RWPE1 (cell line): Measurements from ENCODE around the gene GNLY.

Experiments used
- CTCF ChIA-PET: fragments of 350-600 bp; sonication (Branson Sonifier 250); formaldehyde crosslinking; extraction: SDS; loops from one replicate; lab custom pipeline; 2021; lab: Yijun Ruan, JAX
- POLR2A ChIA-PET: fragments of 400-600 bp; formaldehyde crosslinking; extraction: SDS; loops from one replicate; lab custom pipeline; 2020; ENCODE audit warnings: antibody characterized with exemption; ENCODE audit not compliant: low non-redundant PET; lab: Yijun Ruan, JAX
- DNase-seq: peaks from one replicate; pipeline ENCODE4 v3.0.0; 2012; ENCODE audit warnings: low spot score
- H3K27ac ChIP-seq: fragments of 450-650 bp; 2 replicates; pipeline ENCODE4 v1.5.1; 2017
- CTCF ChIP-seq: fragments of 450-650 bp; conservative IDR thresholded peaks from 2 replicates; pipeline ENCODE4 v1.5.1; 2017; ENCODE audit warnings: low read depth, mild to moderate bottlenecking

GNLY gene

GRCh38 chr2:85704038-85704437, 9.9 kb downstream of the GNLY start:
- POLR2A ChIA-PET = no interaction called here
- H3K27ac ChIP-seq = no peak overlapping the region
- DNase-seq = no peak
- CTCF ChIA-PET = interaction anchor here (2.7 kb wide), 1 partner anchor 67 kb away, joined by 7 read pairs; no protein-coding TSS in a partner anchor
- no peak for TF ChIP-seq CTCF

GRCh38 chr2:85704800-85705679, 10.9 kb downstream of the GNLY start:
- POLR2A ChIA-PET = no interaction called here
- DNase-seq = no peak
- CTCF ChIA-PET = interaction anchor here (0.6 to 2.7 kb wide), 3 partner anchors 24 to 68 kb away, joined by 3 to 7 read pairs (median 4); no protein-coding TSS in a partner anchor
- H3K27ac ChIP-seq = peak overlapping the region; percentile 75
- no peak for TF ChIP-seq CTCF

GRCh38 chr2:85705680-85706039, 11.5 kb downstream of the GNLY start:
- no peak for TF ChIP-seq CTCF
- ChIA-PET CTCF (interaction anchor here (0.6 to 2.7 kb wide), 3 partner anchors 23 to 408 kb away, joined by 3 to 7 read pairs (median 3); no protein-coding TSS in a partner anchor), POLR2A (no interaction called here)
- peak overlapping the region; percentile 75 for H3K27ac ChIP-seq
- DNase-seq = peak; percentile 86

GRCh38 chr2:85706063-85706462, 11.9 kb downstream of the GNLY start:
- DNase-seq = no peak
- peak overlapping the region; percentile 75 for H3K27ac ChIP-seq
- ChIA-PET POLR2A (no interaction called here), CTCF (interaction anchor here (0.6 to 2.7 kb wide), 4 partner anchors 23 to 408 kb away, joined by 3 to 7 read pairs (median 4); no protein-coding TSS in a partner anchor)
- no peak for TF ChIP-seq CTCF

GRCh38 chr2:85706599-85707296, 12.6 kb downstream of the GNLY start:
- no peak for DNase-seq
- CTCF ChIA-PET = interaction anchor here (0.6 to 2.7 kb wide), 21 partner anchors 11 to 480 kb away, joined by 3 to 9 read pairs (median 4); no protein-coding TSS in a partner anchor
- no peak for TF ChIP-seq CTCF
- H3K27ac ChIP-seq = peak overlapping the region; percentile 75
- POLR2A ChIA-PET = no interaction called here

- ChIA-PET CTCF (interaction anchor here (0.5 to 2.0 kb wide), 21 partner anchors 8 to 481 kb away, joined by 3 to 9 read pairs (median 4); no protein-coding TSS in a partner anchor), POLR2A (no interaction called here)
- H3K27ac ChIP-seq = no peak overlapping the region
- peak; percentile 73 for DNase-seq
- peak; percentile 89 for TF ChIP-seq CTCF
These were observed 13.1 kb downstream of the GNLY start for GRCh38 chr2:85707304-85707703.
